SH-SY5Y (cell line): ENCODE results near the gene DOCK3.

Experiments used
- GATA2 ChIP-seq: IDR thresholded peaks from 2 replicates; pipeline ENCODE4 v1.6.1; 2011; ENCODE audit warnings: mild to moderate bottlenecking, low read depth, low read length
- GATA3 ChIP-seq: IDR thresholded peaks from 2 replicates; pipeline ENCODE4 v1.6.1; 2011; ENCODE audit warnings: low read depth, mild to moderate bottlenecking, low read length, moderate library complexity

DNA sequence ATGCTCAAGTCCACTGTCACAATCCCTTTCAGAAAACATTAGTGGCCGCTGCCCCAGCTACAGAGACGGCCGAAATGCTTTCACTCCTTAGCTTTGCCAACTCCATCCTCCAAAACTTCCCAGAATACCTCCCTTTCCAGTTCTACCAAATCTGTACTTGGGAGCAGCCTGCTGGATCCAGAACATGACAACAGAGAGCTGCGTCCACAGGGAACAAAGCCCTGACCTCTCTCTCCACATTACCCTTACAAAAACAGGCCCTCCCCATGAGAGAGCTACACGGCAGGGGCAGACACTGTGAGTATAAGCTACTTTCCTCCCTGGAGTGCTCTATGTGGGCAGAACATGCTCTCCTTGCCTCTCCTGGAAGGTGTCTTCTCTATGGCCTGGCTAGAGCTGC, 722.7 kb downstream of the DOCK3 start:
- TF ChIP-seq GATA2 (no peak), GATA3 (no peak)
